GM12892 (cell line): Measurements from ENCODE around the gene PAOX.

Experiments
- DNase-seq: peaks from one replicate; pipeline ENCODE4 v3.0.0; 2011; ENCODE audit not compliant: insufficient read length
- FAIRE-seq: peaks from 2 replicates; lab custom pipeline; 2011; peaks lifted over from hg19 to GRCh38; lab: Jason Lieb, UNC
- POLR2A ChIP-seq: IDR thresholded peaks from 2 replicates; pipeline ENCODE4 v1.6.1; 2011; ENCODE audit warnings: low read depth, low read length, control low read depth
- POLR2AphosphoS5 ChIP-seq: IDR thresholded peaks from 2 replicates; pipeline ENCODE4 v1.6.1; 2011; ENCODE audit warnings: low read depth, low read length, control low read depth
- TAF1 ChIP-seq: IDR thresholded peaks from 2 replicates; pipeline ENCODE4 v1.6.1; 2011; ENCODE audit warnings: low read depth, mild to moderate bottlenecking, control low read depth, low read length, borderline replicate concordance

Gene PAOX

GRCh38 chr10:133338080-133339071 lies 40.7 kb upstream of the PAOX start:
- DNase-seq: no peak
- no peak for FAIRE-seq
- no peak for TF ChIP-seq POLR2AphosphoS5
- no peak for TF ChIP-seq POLR2A
- no peak for TF ChIP-seq TAF1

GRCh38 chr10:133339708-133340380 lies 39.2 kb upstream of the PAOX start:
- FAIRE-seq: no peak
- DNase-seq: no peak
- TF ChIP-seq POLR2A (no peak), TAF1 (no peak), POLR2AphosphoS5 (no peak)

- TF ChIP-seq POLR2A: no peak
- no peak for TF ChIP-seq TAF1
- no peak for TF ChIP-seq POLR2AphosphoS5
- no peak for FAIRE-seq
- no peak for DNase-seq
Observed at GRCh38 chr10:133341983-133342382, 37.1 kb upstream of the PAOX start.

- no peak for DNase-seq
- no peak for FAIRE-seq
- no peak for TF ChIP-seq POLR2AphosphoS5
- TF ChIP-seq POLR2A: no peak
- TF ChIP-seq TAF1: no peak
Observed at GRCh38 chr10:133342942-133343341, 36.1 kb upstream of the PAOX start.

- no peak for DNase-seq
Observed at GRCh38 chr10:133343558-133343957, 35.5 kb upstream of the PAOX start.

GRCh38 chr10:133344236-133344635 lies 34.8 kb upstream of the PAOX start:
- TF ChIP-seq TAF1 (no peak), POLR2A (no peak), POLR2AphosphoS5 (no peak)
- no peak for FAIRE-seq
- no peak for DNase-seq

More at GRCh38 chr10:133343558-133343957, 35.5 kb upstream of the PAOX start:
- TF ChIP-seq POLR2A (no peak), TAF1 (no peak)
- no peak for FAIRE-seq

- no peak for DNase-seq
- no peak for TF ChIP-seq TAF1
- TF ChIP-seq POLR2AphosphoS5: no peak
- TF ChIP-seq POLR2A: no peak
- no peak for FAIRE-seq
Observed at GRCh38 chr10:133346413-133346812, 32.6 kb upstream of the PAOX start.

- FAIRE-seq: no peak
- TF ChIP-seq POLR2A (no peak), POLR2AphosphoS5 (no peak), TAF1 (no peak)
- DNase-seq: no peak
Observed at GRCh38 chr10:133347710-133348517, 31.1 kb upstream of the PAOX start.

- DNase-seq: no peak
- TF ChIP-seq POLR2A: no peak
- no peak for FAIRE-seq
Observed at GRCh38 chr10:133349160-133349568, 29.9 kb upstream of the PAOX start.

- DNase-seq (no peak), FAIRE-seq (no peak)
- TF ChIP-seq POLR2AphosphoS5 (no peak), POLR2A (no peak), TAF1 (no peak)
Observed at GRCh38 chr10:133349577-133350011, 29.5 kb upstream of the PAOX start.
